Stimulated activated CD4-positive, alpha-beta T cell treated with anti-CD3 and anti-CD28 coated beads, Interleukin-1b, Interleukin-23, amount 100 ng/mL, for 1 hour (primary cell): ENCODE data around the gene CCDC186.

ENCODE experiments used
- DNase-seq, 2 donors: peaks; one replicate each; pipeline ENCODE4 v3.0.0-alpha.2; 2020; ENCODE audit warnings: low read depth in 2 of 2

CCDC186 gene

DNA sequence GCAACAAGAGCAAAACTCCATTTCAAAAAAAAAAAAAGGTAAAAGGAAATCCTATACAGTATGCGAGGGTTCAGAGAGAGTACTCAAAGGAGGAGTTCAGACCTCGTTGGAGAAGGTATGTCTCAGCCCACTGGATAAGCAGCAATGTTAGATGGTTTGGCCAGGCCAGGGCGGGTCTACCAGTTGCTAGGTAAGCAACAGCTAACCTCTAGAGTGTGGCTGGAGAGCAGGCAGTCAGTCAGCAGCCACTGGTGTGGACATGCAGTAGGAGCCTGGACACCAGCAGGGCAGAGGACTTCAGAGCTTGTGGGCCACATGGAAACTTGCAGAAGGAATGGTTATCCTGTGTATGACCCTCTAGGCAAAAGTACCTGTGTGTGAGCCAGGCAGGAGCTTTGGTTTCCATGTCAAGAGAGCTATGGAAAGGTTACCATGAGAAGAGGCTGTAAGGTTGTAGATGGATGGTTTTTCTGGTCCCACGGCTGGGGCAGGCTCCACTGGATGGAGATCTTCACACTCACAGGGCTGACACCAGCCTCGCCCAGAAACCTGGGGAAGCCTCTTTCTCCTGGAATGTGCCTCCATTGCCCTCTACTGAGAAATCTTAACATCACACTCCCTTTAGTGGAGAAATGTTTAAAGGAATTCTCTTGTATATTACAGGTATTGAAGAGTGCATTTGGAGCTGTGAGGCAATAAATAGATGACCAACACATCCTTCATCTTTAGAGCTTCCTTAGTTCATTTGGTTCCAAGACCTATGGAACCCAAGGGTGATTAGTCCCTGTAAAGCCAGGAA is 63.6 kb downstream of the CCDC186 start:
- no peak for DNase-seq

DNA sequence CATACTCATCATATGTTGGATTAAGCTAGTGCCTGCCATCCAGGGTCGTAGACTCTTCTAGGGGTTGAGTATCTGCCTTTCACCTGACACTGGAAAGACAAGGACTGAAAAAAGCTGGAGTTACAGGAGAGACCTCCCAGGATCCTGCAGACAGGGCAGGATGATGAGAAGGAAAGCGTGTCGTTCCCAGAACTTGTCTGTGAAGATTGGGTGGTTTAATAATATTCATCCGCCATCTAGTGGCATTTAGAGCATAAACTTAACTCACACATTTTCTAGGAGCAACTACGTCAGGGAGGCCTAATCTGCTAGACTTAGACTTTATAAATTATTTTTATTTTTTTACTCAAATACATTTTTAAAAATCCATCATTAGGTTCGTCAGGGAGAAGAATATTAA is 70.7 kb downstream of the CCDC186 start:
- no peak for DNase-seq

DNA sequence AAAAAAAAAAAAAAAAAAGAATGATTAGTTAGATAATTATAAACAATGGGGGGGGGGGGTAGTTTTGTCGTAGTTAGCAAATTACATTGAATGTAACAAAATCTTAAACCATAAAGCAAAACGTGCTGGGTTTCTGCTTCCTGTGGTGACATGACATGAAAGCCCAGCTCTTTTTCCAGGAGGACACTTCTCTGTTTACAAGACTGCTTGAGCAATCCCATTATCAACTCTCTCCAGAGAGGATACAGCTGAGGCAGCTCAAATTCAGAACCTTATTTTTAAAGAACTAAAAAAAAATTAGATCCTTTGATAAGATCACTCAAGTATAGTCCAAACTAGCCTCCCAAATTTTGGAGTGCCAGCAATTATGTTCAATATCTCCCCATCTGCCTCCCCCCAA is 71.7 kb downstream of the CCDC186 start:
- DNase-seq, result no peak

DNA sequence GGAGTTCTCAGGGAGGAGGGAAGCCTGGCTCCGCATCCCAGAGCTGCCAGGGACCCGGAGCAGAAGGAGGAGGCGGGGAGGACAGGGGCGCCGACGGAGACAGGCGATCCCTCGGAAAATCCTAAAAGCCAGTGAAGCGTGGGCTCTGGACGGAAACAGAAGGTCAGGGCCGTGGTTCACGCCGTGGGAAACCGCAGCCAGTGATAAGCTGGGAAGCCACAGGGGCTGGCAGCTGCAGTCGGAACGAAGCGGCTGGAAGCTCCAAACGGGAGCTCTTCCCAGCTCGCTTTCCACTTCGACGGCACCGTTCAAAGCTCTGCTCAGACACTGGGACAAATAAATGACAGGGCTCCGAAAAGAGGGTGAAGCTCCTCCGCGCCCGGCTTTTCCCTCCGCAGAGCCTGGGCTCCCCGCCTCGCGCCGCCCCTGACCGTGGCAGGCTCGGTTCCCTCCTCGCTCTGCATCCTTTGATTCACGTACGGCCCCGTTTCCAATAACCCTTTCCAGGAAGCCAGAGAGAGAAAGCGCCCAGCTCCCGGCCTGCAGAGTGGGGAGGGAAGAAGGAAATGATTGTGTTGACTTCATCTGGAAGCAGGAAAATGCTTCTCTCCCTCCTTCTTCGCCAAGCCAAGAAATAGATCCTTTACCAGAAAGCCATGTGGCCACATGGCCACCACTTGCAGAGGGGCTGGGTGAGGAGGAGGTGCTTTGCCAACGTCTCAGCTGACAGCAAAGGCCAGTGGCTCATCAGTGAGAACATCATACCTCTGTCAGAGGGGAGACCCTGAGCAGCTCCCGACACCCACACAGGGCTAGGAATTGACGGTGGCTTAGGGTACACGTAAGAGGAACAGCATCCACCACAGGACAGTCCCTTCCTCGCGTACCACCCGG is 72.9 kb downstream of the CCDC186 start:
- no peak for DNase-seq

DNA sequence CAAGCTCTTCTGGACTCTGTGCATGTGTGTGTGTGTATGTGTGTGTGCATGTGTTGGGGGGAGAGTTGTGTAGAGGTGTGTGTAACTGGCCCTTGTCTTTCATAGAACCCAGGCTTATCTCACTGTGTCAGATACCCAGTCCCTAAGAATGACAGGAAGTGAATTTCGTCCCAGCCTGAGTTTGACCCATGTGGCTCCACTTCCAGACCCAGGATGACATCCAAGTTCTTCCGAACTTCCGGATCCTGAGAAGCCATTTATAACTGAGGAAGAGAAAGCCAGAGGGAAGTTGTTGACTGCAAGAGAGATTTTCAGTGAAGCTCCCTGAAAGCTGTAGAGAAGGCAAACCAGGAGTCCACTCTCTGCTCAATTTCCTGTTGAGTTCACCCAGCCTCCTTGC is 77.1 kb downstream of the CCDC186 start:
- no peak for DNase-seq

DNA sequence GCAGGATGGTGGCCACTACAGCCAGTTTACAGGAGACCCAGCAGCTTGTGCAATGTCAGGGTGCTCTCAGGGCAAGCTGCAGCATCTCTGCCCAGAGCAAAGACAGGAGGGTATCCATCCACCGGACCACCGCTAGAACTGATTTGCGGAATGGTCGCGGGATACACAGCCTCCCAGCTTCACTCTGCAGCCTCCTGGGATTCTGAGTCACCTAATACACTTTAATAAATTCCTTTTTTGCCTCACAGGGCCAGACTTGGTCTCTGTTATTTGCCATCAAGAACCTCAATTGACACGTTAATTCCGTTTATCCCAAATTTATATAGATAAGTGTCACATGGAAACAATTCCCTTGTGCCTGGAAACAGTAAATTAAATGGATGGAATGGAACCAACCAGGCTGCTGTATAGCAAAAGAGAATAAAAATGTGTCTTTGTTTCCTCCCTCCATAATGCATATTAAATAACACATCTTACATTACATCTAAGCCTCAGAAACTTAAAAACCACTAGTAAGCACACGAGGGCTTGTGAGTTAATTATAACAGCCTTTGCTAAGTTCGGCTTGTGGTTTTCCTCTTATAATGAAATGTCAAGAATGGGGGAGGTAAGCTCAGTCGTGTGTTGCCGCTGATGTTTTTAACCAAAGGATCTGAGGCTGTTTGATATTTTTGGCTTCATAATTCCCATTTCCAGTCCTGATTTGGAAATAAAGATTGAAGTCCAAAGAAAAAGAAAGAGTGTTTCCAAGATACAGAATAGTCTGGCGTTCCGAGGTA is 78.3 kb downstream of the CCDC186 start:
- DNase-seq, result no peak

DNA sequence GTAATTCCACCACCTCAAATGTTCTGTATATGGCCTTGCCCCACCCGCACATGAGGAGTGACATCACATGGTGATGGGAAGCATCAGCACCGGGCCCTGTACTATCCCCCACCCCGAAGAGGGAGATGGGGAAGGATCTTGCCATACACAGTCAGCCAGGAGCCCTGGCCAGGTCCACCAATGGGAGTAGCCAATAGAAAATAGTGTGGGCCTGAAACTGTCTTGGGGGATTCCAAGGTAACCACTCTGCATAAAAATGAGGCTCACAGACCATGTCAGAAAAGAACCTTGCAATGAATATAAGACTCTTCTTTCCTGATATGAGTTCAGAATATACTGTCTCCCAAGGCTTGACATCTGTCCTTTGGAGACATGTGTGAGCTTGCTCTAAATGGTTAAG is 79.2 kb downstream of the CCDC186 start:
- DNase-seq, result no peak

DNA sequence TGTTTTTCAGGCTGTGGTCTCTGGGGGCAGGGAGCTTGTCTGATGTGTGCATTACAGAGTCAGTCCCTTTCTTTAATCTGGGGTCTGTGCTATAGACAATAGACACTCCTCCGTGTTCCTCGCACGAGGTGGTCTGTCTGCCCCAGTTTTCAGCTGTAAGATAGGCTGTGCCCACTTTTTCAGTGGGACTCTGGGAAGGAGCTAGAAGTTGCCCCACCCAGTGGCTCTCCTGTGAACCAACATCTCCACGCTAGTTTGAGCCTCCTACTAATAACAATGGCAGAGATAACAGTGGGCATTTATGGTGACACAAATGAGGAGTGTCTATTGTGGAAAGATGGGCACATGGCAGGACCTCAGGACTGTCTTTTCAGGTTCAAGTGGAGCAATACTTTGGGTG is 86.3 kb downstream of the CCDC186 start:
- DNase-seq, result no peak

DNA sequence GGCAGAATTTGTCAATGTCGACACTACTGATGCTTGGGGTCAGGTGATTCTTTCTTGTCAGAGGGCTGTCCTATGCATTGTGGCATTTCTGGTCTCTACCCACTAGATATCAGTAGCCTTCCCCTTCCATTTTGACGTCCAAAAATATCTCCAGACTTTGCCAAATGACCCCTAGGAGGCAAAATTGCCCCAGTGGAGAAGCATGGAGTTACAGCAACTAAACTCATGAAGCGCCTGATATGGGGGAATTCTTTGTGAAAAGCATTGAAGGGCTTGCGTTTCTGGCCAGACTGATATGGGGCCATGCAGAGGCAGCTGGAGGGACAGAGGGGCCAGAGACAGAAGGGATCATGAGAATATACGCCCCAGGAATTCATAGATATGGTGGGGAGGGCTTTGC is 86.7 kb downstream of the CCDC186 start:
- DNase-seq, result no peak

DNA sequence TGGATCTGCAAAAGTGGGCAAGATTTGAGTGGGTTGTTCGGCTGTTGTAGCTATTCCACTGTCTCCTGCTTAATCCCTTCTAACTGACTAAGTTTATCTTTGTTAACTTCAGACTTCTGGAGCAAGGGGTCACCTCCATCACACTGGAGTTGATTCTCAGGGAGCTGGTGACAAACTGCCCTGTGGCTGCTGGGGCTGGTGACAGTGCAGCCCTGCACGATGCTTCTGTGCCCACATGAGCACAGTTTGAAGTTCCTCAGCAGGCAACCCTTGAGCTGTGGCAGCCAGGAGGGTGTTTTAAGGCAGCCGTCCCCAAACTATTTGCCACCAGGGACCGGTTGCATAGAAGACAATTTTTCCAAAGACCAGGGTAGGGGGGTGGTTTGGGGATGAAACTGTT is 89.8 kb downstream of the CCDC186 start:
- DNase-seq, result no peak

DNA sequence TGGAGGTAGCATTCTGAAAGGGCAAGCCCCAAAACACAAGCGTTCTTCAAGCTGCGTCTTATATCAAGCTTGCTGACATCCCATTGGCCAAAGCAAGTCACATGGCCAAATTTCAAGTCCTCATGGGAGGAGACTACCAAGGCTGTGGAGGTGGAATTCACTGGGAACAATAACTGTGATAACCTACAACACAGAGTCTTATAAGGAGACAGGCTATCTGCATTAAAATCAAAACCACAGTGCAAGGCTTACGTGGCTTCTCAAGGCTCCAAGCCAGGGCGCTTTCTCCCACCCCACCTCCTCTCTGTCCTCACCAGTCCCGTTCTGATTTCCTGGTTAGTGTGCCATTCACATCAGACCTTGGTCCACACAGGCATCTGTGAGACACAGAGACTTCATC is 91.0 kb downstream of the CCDC186 start:
- DNase-seq, result no peak

DNA sequence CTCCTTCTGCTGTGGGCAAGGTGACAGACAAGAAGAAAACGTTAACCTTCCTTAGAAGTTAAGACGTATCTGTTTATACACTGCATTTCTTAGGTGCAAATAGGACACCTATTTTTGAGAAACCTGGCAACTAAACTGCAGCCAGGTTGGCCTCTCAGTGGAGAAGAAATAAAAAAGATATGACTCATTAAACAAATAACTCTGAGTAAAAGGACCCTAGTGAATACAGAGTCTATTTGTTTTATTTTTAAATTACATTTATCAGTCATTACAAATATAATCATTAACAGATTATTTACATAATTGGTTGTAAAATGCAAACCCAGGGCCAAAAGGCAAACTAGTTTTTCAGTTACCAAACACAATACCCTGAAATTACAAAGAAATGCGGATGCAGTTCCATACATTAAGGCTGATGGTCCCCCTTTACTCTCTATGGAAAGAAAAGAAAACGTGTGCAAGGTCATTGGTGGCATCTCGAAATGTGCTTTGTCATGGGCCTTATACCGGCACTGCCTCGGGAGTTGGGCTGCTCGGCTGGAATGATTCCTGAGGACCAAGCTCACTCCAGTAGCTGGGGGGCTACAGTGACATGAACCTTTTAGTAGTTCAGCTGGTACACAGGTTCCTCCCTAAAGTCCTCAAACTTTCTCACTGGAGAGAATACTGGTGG is 92.0 kb downstream of the CCDC186 start:
- DNase-seq, result no peak

DNA sequence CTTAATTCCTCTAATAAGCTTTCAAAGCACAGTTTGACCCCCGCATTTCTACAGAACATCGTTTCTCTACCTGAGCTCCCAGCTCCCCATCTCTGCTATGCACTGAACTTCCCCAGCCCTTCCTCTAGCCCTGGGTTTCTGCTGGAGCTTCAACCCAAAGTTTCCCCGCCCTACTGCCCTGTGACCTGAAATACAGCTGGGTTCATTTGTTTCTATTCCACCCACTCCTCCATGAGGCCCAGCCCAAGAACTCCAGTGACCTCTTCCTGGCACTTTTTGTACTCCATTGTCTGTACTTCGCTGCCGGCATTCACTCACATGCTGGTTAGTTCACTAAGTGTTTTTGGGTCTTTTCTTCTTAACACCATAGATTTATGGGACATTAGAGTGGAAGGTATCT is 94.6 kb downstream of the CCDC186 start:
- DNase-seq, result no peak

DNA sequence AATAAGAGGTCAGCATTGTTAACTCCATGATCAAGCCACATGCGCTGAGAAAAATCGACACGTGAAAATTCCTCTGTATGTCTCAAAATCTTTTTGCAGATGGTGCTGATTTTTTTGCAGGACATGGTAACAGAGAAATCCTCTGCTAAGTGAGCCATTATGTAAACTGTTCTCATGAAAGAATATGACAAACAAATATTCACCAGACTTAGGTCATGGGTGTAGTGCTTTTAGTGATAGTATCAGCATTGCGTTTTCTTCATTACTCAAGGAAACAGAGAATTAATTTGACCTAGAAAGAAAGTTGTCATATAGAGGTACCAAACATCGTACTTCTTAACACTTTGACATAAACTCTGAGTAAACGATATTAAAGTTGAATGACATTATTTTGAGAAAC is 95.7 kb downstream of the CCDC186 start:
- no peak for DNase-seq

DNA sequence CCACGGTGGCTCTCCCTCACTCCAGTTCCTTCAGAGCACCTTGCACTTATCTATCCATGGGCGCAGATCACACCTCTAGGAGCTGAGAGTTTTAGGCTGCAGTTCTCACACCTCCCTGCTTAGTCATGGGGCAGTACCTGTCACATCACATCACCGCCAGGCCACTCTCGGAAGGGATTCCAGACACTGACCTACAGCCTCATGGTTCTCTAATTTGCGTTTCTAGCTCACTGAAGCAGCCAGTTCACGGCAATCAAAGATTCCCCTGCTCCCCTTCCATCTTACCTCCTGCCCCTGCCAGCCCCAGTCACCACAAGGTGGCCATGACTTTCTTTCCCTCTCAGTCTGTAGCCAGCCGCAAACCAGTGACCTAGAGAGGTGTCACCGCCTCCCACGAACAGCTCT is 96.2 kb downstream of the CCDC186 start:
- DNase-seq, result no peak

DNA sequence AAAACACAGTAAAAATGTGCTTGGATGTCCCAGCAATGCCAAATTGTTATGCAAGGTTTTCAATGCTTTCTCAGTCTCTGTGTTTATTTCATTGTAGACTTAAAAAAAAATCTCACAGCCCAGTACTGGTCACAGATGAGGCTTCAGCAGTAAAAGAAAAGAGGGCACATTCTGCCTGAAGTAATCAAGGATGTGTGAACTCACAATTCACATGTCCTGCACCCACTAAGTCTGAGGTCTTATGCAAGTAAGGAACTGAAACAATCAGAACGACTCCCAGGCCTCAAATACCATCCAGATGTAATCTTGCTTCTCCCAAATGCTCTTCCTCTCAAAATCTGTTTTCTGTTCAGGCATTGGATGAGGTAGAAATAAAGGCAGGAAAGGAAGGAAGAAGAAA is 96.7 kb downstream of the CCDC186 start:
- DNase-seq, result no peak

DNA sequence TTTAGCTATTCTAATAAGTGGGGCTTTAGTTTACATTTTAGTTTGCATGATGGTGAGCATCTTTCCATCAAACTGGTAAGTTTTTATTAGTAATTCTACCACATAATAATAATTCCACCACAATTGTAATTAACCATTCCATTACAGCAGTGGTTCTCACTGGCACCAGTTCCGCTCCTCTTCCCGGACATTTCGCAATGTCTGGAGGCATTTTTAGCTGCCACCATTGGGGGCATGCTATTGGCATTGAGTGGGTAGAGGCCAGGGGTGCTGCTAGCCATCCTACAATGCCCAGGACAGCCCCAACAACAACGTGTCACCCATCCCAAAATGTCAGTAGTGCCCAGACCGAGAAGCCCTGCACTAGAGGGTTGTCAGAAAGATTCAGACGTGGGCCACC is 98.9 kb downstream of the CCDC186 start:
- DNase-seq, result no peak

DNA sequence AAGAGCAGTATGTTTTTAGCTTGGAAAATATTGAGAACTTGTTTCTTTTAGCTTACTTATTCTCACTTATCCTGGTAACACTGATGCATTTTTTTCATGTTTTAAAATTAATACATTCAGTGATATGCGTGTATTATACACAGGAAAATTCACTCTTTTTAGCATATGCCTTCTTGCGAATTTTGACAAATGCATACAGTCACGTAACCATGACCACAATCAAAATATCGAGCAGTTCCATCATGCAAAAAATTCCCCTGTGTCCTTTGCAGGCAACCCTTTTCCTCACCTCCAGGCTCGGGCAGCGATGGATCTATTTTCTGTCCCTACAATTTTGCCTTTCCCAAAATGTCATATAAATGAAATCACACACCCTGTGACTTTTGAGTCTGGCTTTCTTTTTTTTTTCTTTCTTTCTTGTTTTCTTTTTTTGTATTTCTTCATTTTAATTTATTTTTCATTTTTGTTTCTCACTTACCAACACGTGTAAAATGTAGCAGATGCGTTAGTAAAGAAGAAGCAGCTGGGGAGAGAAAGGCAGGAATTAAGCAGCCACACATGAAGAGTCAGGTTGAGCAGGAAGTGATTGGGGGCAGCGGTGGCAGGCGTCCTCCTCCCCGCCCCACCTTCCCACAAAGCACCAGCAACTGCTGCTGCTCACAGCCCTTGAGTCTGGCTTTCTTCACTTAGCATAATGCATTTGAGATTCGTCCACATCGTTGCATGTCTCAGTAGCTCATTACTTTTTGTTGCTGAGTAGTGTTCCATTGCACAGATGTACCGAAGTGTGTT is 100.4 kb downstream of the CCDC186 start:
- no peak for DNase-seq

DNA sequence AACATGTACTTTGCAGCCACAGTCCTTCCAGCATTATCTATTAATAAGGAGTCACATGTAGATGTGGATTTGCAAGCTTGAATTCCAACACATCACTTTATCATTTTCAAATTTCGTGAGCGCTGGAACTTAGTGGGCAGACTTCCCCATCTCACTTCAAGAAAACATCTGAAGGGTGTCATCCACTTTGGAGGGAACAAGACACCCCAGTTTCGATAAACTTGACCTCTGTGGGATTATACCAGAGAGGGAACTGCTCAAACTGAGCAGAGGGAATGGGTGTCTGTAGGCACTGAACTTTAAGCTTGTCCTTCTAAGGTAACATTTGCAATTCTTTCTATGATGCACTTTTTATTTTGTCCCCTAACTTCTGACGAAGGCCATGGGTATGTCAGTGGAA is 102.8 kb downstream of the CCDC186 start:
- DNase-seq, result no peak
